Activated B cell treated with CpG ODN at 0.5 μM for 24 hours (primary cell): Measurements from ENCODE around the gene CSPG4. TPM values are rescaled to one million over a fixed set of nuclear protein-coding genes. Genes with fewer than 3 reads are reported as not detected.
A peak's percentile ranks its signal among the peaks of the same experiment; 100 is the strongest.
"Not testable (repeated sequence)": the region's sequence is repeated elsewhere in the genome, so short reads cannot be mapped to it uniquely, and the experiment has no call there.

Source experiments
- ATAC-seq: fragments of 200-7000 bp; cut with Tn5 transposase; one replicate; pipeline ENCODE4 v1.10.0; 2021; ENCODE audit warnings: low read depth, mild to moderate bottlenecking, moderate library complexity
- CTCF ChIA-PET: fragments of 350-600 bp; sonication (Branson Sonifier 250); formaldehyde crosslinking; loops from one replicate; lab custom pipeline; 2021; ENCODE audit warnings: antibody characterized with exemption; lab: Charles Lee
- POLR2A ChIA-PET: fragments of 350-600 bp; sonication (Branson Sonifier 250); formaldehyde crosslinking; loops from one replicate; lab custom pipeline; 2021; ENCODE audit warnings: antibody characterized with exemption; lab: Charles Lee
- DNase-seq: peaks from one replicate; pipeline ENCODE4 v3.0.0; 2022
- H3K27ac Mint-ChIP-seq: one replicate; pipeline ENCODE4 v1.8.0; 2020; ENCODE audit warnings: mixed read lengths
- H3K27me3 Mint-ChIP-seq: one replicate; pipeline ENCODE4 v1.8.0; 2021; ENCODE audit warnings: mixed read lengths
- H3K36me3 Mint-ChIP-seq: one replicate; pipeline ENCODE4 v1.8.0; 2021; ENCODE audit warnings: low read depth, mixed read lengths
- H3K4me1 Mint-ChIP-seq: one replicate; pipeline ENCODE4 v1.8.0; 2021; ENCODE audit warnings: mixed read lengths
- H3K4me3 Mint-ChIP-seq: one replicate; pipeline ENCODE4 v1.8.0; 2020; ENCODE audit warnings: mild to moderate bottlenecking, mixed read lengths
- H3K9me3 Mint-ChIP-seq: one replicate; pipeline ENCODE4 v1.8.0; 2020; ENCODE audit warnings: mixed read lengths
- intact Hi-C: fragments of 100-400 bp; cut with micrococcal nuclease; formaldehyde crosslinking; loops from one replicate; pipeline ENCODE4 v1.15.1; 2024
- total RNA-seq: library from RNA; stranded (reverse); gene quantifications from 2 replicates; pipeline ENCODE4 v1.2.3, GENCODE V29; 2022
- TF ChIP-seq, protein P1 (sequence below): fragments of 200-600 bp; IDR thresholded peaks from one replicate; pipeline ENCODE4 v1.8.0; 2022; ENCODE audit warnings: antibody characterized with exemption, mild to moderate bottlenecking

The CSPG4 gene
- total RNA-seq, 1 donor from 2014 or later: not detected

DNA sequence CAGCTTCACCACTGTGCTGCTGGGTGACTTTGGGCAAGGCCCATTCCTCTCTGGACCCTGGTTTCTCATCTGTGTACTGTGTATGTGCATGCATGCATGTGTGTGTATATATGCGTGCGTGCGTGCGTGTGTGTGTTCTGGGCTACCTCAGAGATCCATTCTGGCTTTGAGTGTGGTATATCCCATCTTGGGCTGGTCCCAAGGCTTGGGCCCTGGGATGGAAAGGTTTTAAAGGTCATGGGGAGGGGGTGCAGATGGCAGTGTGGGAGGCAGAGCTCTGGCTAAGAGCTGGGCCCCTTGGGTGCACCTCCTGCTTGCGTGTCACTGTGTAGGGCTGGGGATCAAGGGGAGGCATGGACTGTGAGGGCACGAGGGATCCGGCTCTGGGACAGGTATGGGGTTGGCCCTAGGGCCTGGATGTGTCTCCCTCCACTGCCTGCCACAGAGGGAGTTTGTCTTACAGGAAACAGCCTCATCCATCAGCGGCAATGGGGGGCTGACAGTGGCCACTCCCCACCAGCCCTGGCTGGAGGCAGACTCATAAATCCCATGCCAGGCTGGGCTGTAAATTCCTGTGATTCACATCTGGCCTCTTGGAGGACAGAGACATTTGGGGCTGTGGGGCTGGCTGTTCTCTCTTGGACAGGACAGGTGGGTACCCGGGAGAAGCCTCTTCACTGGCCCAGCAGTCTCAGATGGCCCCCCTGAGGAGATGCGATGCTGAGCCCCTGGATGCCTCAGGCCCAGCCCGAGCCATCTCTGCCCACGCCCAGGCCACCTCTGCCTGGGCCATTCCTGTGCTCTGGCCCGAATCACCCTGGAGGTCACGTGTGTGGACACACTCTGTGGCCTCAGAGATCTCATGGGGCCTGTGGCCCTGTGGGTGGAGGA is 21.4 kb upstream of the CSPG4 start:
- no peaks in the 10 kb centered on the region for H3K36me3 Mint-ChIP-seq
- POLR2A ChIA-PET: no interaction called here
- H3K4me1 Mint-ChIP-seq: peaks cover 21% of the 10 kb centered on the region
- no peaks in the 10 kb centered on the region for H3K9me3 Mint-ChIP-seq
- CTCF ChIA-PET: no interaction called here
- no peak for DNase-seq
- no peak overlapping the region for H3K4me3 Mint-ChIP-seq
- ATAC-seq: no peak
- TF ChIP-seq, protein P1, sequence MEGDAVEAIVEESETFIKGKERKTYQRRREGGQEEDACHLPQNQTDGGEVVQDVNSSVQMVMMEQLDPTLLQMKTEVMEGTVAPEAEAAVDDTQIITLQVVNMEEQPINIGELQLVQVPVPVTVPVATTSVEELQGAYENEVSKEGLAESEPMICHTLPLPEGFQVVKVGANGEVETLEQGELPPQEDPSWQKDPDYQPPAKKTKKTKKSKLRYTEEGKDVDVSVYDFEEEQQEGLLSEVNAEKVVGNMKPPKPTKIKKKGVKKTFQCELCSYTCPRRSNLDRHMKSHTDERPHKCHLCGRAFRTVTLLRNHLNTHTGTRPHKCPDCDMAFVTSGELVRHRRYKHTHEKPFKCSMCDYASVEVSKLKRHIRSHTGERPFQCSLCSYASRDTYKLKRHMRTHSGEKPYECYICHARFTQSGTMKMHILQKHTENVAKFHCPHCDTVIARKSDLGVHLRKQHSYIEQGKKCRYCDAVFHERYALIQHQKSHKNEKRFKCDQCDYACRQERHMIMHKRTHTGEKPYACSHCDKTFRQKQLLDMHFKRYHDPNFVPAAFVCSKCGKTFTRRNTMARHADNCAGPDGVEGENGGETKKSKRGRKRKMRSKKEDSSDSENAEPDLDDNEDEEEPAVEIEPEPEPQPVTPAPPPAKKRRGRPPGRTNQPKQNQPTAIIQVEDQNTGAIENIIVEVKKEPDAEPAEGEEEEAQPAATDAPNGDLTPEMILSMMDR: no peak
- no peak overlapping the region for H3K27ac Mint-ChIP-seq
- intact Hi-C loops: loop anchor here (1.0 to 10.0 kb wide), 2 partner anchors 48 to 321 kb away; partner anchors contain the start of gene TMEM266
- peaks cover 6% of the 10 kb centered on the region for H3K27me3 Mint-ChIP-seq

DNA sequence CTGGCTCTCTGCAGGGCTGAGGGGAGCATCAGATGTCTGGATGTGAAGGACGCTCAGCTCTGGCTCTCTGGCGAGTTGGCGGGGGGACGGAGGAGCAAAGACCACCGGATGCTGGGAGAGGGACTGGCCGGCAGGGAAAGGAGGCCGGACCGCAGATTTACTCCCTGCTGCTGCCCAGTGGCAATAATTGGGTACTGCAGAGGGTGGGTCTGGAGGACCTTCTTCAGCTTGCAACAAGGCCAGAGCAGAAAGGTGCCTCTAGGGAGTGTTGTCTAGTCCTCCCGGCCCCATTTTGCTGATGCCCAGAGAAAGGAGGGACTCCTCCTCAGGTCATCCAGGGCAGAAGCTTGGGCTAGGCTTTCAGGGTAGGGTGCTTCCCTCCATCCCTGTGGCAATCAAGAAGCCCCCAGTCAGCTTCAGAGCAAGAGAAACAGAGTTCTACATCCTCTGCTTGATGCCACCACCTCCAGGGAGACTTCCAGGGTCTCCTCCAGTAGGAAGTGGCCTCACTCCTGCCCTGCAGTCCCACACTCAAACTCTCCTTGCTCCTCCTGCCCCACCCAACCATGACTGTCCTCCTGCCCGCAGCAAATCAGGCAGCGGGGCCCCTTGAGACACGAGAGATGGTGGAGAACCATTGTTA is 20.3 kb upstream of the CSPG4 start:
- peak; percentile 48 for DNase-seq
- H3K27me3 Mint-ChIP-seq: peaks cover 9% of the 10 kb centered on the region
- H3K4me3 Mint-ChIP-seq: no peak overlapping the region
- TF ChIP-seq, protein P1: no peak
- peaks cover 19% of the 10 kb centered on the region for H3K4me1 Mint-ChIP-seq
- no peaks in the 10 kb centered on the region for H3K9me3 Mint-ChIP-seq
- ChIA-PET CTCF (no interaction called here), POLR2A (no interaction called here)
- no peaks in the 10 kb centered on the region for H3K36me3 Mint-ChIP-seq
- intact Hi-C loops: loop anchor here (1.0 to 10.0 kb wide), 2 partner anchors 47 to 322 kb away; partner anchors contain the start of gene TMEM266
- H3K27ac Mint-ChIP-seq: no peak overlapping the region
- ATAC-seq: peak; percentile 78

DNA sequence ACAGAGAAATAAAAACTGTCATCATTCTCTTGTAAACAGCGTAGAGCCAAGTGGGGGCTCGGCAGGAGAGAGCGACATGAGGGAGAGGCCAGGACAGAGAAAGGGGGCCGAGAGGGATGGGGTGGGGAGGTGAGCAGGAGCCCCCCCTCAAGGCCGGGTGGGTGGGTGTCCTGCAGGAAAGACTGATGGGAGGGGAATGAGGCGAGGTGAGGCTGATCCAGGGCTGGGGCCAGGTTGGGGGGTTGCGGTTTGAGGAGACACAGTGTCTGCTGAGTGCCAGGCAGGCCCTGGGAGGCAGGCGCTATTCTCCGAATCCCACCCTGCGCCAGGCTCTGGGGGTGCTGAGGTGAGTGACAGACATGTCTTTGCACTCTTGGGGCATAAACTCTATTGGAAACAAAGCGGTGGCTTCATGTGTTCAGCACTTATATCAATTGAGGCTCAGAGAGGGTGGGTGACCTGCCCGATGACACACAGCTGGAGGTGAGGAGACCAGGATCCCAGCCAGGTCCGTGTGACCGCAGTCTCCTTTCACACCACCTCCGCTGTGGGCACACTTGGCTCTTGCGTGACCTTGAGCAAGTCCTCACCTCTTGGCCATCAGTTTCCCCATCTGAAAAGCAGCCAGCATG is 19.6 kb upstream of the CSPG4 start:
- no peak overlapping the region for H3K4me3 Mint-ChIP-seq
- ChIA-PET POLR2A (no interaction called here), CTCF (no interaction called here)
- H3K4me1 Mint-ChIP-seq: peaks cover 16% of the 10 kb centered on the region
- intact Hi-C loops: loop anchor here (10.0 kb wide), 1 partner anchor 323 kb away; the partner anchor contains the start of gene TMEM266
- H3K36me3 Mint-ChIP-seq: no peaks in the 10 kb centered on the region
- TF ChIP-seq, protein P1: no peak
- DNase-seq (no peak), ATAC-seq (no peak)
- H3K27me3 Mint-ChIP-seq: peaks cover 14% of the 10 kb centered on the region
- no peaks in the 10 kb centered on the region for H3K9me3 Mint-ChIP-seq
- H3K27ac Mint-ChIP-seq: no peak overlapping the region

DNA sequence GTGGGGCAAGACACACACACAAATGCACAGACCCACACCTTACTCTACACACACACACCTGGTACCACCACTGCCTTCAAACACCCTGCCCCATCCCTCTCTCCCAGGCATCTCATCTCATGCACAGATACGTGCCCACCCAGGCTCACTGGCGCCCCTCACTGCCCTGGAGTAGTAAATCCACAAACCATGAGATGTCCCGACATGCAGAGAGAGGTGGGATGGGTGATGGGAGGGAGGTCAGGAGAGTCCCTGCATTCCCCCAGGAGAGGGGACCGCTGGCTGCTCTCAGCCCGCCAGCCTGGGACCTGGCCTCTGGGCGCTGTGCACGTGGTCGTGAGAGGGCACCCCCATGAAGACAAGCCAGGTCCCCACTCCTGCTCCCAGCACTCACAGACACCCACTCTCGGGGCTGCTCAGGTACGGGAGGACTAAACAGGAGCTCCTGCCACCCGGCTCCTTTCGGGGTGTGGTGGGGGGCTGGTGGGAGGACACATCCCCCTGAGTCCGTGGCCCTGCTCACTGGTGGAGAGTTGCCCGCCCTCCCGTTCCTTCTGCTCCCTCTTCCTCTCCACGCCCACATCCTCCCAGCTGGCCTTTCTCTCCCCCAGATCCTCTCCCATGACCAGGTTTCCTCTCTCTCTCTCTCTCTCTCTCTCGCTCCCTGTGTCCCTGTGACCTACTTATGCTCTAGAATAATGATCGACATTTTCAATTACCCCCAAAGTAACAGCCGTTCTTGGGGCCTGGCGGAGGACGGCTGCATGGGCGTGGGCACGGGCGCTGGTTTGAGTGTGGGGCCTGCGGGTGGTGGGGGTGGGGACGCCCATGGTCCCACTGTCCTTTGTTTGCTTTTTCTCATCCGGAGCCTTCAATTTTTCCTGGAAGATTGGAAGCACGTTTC is 18.9 kb upstream of the CSPG4 start:
- H3K9me3 Mint-ChIP-seq: no peaks in the 10 kb centered on the region
- H3K27me3 Mint-ChIP-seq: peaks cover 15% of the 10 kb centered on the region
- DNase-seq (no peak), ATAC-seq (no peak)
- no peak overlapping the region for H3K27ac Mint-ChIP-seq
- CTCF ChIA-PET: no interaction called here
- intact Hi-C loops: loop anchor here (10.0 kb wide), 1 partner anchor 323 kb away; the partner anchor contains the start of gene TMEM266
- H3K36me3 Mint-ChIP-seq: no peaks in the 10 kb centered on the region
- TF ChIP-seq, protein P1: no peak
- peaks cover 16% of the 10 kb centered on the region for H3K4me1 Mint-ChIP-seq
- H3K4me3 Mint-ChIP-seq: no peak overlapping the region
- POLR2A ChIA-PET: no interaction called here

DNA sequence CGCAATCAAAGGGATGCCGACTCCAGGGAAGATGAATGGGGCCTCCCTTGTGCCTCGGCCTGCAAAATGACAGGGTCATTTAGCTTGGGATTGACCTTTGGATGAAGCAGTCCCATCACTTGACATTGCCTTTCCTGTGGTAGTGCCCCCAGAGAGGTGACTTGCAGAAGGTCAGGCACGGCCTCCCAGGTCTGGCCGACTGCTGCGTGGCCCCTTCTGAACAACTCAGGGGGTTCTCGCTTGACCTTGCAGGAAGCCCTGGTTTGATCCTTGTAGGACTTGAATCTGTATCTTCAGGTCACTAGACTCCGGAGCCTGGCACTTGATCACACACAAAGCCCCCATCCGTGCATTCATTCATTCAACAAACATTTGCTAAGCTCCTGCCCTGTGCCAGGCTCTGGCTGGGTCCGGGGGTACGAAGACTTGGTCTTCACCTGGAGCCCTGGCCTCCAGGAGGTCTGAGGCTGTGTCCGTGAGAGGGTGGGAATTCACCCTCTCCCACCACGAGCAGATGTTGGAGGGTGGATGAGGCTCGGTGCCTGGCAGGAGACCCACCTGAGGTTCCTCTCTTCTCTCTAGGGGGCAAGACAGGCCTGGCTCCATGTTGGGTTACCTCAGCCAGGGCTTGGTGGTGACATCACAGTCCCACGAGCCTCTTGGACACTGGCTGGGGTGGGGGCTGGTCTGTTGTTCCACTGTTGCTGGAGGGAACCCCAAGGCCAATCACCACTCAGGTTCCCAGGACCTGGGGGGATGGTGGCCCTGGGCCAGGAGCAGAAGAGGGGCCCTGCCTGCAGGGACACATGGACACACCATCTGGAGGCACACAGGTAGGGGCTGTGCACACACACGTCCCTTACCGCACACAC is 18.0 kb upstream of the CSPG4 start:
- ATAC-seq, H3K36me3 Mint-ChIP-seq, H3K9me3 Mint-ChIP-seq, H3K27ac Mint-ChIP-seq, H3K4me3 Mint-ChIP-seq, DNase-seq: not testable (repeated sequence)
- intact Hi-C loops: loop anchor here (10.0 kb wide), 1 partner anchor 324 kb away; the partner anchor contains the start of gene TMEM266
- POLR2A ChIA-PET: interaction anchor here (0.6 kb wide), 1 partner anchor 8 kb away, joined by 7 read pairs; no protein-coding TSS in a partner anchor
- peaks cover 15% of the 10 kb centered on the region for H3K27me3 Mint-ChIP-seq
- H3K4me1 Mint-ChIP-seq: peaks cover 16% of the 10 kb centered on the region
- CTCF ChIA-PET: interaction anchor here (3.5 to 4.1 kb wide), 2 partner anchors 72 to 408 kb away, joined by 19 to 25 read pairs; no protein-coding TSS in a partner anchor
